ENCODE results near the gene DNAJC11.

The DNAJC11 gene

DNA sequence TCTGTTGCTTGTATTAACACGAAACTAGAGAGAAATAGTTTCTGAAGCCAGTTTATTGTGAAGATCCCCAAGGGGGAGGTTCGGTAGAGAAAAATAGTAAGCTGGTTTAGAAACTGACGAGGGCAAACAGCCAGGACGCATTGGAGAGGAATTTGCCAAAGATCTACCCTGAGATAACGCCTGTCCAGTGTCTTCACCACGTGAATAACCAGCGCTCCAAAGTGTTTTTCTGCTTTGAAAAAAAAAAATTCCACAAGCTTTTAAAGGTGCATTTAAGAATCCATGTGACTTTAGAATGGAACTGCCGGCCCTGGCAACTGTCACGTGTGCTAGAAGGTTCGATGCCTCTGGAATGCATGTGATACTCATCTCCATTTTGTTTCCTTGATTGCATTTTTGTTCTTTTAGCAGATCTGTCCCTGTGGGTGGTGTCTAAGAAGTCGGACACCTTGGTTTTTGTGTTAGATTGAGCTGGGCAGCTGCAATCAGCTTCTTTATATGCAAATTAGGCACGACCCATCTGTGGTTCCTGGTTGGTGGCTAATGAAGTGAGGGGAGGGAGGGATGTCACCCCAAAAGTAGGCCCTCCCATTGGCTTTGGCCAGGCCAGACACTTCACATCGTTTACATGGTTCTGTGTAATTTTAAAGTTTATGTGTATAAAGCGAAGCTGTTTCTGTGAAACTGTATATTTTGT, 78.2 kb downstream of the DNAJC11 start:
- no peak overlapping the region for H3K4me3 ChIP-seq (replicated peaks; ENCODE audit: insufficient read depth, low read length)
- TF ChIP-seq, protein P1, sequence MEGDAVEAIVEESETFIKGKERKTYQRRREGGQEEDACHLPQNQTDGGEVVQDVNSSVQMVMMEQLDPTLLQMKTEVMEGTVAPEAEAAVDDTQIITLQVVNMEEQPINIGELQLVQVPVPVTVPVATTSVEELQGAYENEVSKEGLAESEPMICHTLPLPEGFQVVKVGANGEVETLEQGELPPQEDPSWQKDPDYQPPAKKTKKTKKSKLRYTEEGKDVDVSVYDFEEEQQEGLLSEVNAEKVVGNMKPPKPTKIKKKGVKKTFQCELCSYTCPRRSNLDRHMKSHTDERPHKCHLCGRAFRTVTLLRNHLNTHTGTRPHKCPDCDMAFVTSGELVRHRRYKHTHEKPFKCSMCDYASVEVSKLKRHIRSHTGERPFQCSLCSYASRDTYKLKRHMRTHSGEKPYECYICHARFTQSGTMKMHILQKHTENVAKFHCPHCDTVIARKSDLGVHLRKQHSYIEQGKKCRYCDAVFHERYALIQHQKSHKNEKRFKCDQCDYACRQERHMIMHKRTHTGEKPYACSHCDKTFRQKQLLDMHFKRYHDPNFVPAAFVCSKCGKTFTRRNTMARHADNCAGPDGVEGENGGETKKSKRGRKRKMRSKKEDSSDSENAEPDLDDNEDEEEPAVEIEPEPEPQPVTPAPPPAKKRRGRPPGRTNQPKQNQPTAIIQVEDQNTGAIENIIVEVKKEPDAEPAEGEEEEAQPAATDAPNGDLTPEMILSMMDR (IDR thresholded peaks at IDR 0.05; ENCODE audit: insufficient read depth, low read length) = no peak
- no peak for TF ChIP-seq GABPA (IDR thresholded peaks at IDR 0.05; ENCODE audit: low read depth)
- TF ChIP-seq SPI1 (IDR thresholded peaks at IDR 0.05; ENCODE audit: borderline replicate concordance, low read depth) = no peak
- TF ChIP-seq REST (IDR thresholded peaks at IDR 0.05; ENCODE audit: insufficient replicate concordance, low read depth) = no peak
- TF ChIP-seq POLR2AphosphoS5 (IDR thresholded peaks at IDR 0.05; ENCODE audit: low read depth) = no peak
- no peaks in the 10 kb centered on the region for H3K27me3 ChIP-seq (ENCODE audit: insufficient read depth, poor library complexity, severe bottlenecking)
- DNase-seq (ENCODE audit: low read depth in 1 of 2, low spot score in 1 of 2) = no peak
- no peak overlapping the region for H3K27ac ChIP-seq (replicated peaks)

DNA sequence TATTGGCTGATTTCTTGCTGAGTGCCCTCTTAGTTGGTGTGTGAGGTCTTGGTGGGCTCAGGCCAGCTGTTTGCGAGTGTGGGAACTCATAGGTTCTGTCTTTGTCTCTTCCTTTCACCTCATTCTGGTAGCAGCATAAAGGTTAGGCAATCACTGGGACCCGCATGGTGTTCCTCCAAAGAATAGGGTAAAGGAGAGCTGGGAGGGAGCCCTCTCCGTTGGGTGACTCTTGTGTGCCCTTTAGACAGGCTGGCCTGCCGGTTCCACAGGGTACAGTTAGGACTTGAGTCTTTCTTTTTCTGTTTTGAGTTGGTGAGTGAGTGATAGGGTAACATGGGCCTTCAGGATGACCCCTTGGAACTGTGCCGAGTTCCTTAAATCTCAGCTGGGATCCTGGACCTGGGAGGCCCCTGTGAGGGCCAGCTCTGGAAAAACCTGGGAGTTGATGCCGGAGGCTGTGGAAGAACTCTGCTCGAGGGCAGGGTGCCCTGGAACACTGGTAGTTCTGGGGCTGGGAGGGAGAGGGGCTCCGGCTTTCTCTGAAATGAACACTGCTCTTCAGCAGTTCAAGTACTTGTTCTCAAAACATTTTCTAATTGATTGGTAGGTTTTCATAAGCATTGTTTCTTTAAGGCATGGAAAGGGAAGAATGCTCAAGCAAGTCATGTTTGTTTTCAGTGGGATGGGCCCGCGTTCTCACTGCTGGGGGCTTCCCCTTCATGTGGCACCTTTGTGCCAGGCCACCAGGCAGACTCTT, 79.0 kb downstream of the DNAJC11 start:
- no peak for DNase-seq (ENCODE audit: low read depth in 1 of 2, low spot score in 1 of 2)
- TF ChIP-seq POLR2AphosphoS5 (IDR thresholded peaks at IDR 0.05; ENCODE audit: low read depth) (no peak), REST (IDR thresholded peaks at IDR 0.05; ENCODE audit: insufficient replicate concordance, low read depth) (no peak), GABPA (IDR thresholded peaks at IDR 0.05; ENCODE audit: low read depth) (no peak)
- TF ChIP-seq, protein P1 (IDR thresholded peaks at IDR 0.05; ENCODE audit: insufficient read depth, low read length) = no peak
- Histone ChIP-seq H3K4me3 (replicated peaks; ENCODE audit: insufficient read depth, low read length) (no peak overlapping the region), H3K27me3 (ENCODE audit: insufficient read depth, poor library complexity, severe bottlenecking) (no peaks in the 10 kb centered on the region), H3K27ac (replicated peaks) (no peak overlapping the region)

GRCh38 chr1:6621429-6622391, 79.9 kb downstream of the DNAJC11 start:
- Histone ChIP-seq H3K27ac (replicated peaks) (no peak overlapping the region), H3K27me3 (ENCODE audit: insufficient read depth, poor library complexity, severe bottlenecking) (no peaks in the 10 kb centered on the region), H3K4me3 (replicated peaks; ENCODE audit: insufficient read depth, low read length) (no peak overlapping the region)
- TF ChIP-seq SPI1 (IDR thresholded peaks at IDR 0.05; ENCODE audit: borderline replicate concordance, low read depth) (no peak), REST (IDR thresholded peaks at IDR 0.05; ENCODE audit: insufficient replicate concordance, low read depth) (no peak), POLR2AphosphoS5 (IDR thresholded peaks at IDR 0.05; ENCODE audit: low read depth) (no peak), GABPA (IDR thresholded peaks at IDR 0.05; ENCODE audit: low read depth) (no peak)
- TF ChIP-seq, protein P1 (IDR thresholded peaks at IDR 0.05; ENCODE audit: insufficient read depth, low read length) = no peak
- DNase-seq (ENCODE audit: low read depth in 1 of 2, low spot score in 1 of 2) = no peak

All from HL-60 (cell line).